ENCODE results near the gene H2AZ2. TPM values are rescaled to one million over a fixed set of nuclear protein-coding genes. Genes with fewer than 3 reads are reported as not detected.
"Not testable (repeated sequence)": the region's sequence is repeated elsewhere in the genome, so short reads cannot be mapped to it uniquely, and the experiment has no call there.

The H2AZ2 gene
- total RNA-seq, 1 experiment from 2014 or later = 139 TPM

GRCh38 chr7:44872787-44873186 lies 24.9 kb upstream of the H2AZ2 start:
- Mint-ChIP-seq H3K9me3 (ENCODE audit: unreplicated experiment) (no peaks in the 10 kb centered on the region), H3K27ac (ENCODE audit: low read depth, unreplicated experiment) (no peak overlapping the region), H3K36me3 (ENCODE audit: insufficient read depth, unreplicated experiment) (peaks cover 17% of the 10 kb centered on the region), H3K4me3 (ENCODE audit: unreplicated experiment) (no peak overlapping the region), H3K4me1 (ENCODE audit: insufficient read depth, unreplicated experiment) (no peaks in the 10 kb centered on the region), H3K27me3 (ENCODE audit: insufficient read depth, unreplicated experiment) (no peaks in the 10 kb centered on the region)
- DNase-seq (ENCODE audit: unreplicated experiment) = no peak
- CTCF ChIA-PET = interaction anchor here (0.6 to 1.2 kb wide), 4 partner anchors 16 to 52 kb away, joined by 3 to 7 read pairs (median 3); no protein-coding TSS in a partner anchor
- no peak for TF ChIP-seq CTCF (IDR thresholded peaks at IDR 0.05; ENCODE audit: unreplicated experiment)
- BruUV-seq (replicated peaks) = no TSS peak
- intact Hi-C loops (cut with micrococcal nuclease) = no loop called here
- POLR2A ChIA-PET = interaction anchor here (1.5 to 2.5 kb wide), 3 partner anchors 9 to 24 kb away, joined by 5 to 12 read pairs (median 5); partner anchors contain the start of gene PURB

GRCh38 chr7:44871918-44872317 lies 24.0 kb upstream of the H2AZ2 start:
- H3K27me3 Mint-ChIP-seq (ENCODE audit: insufficient read depth, unreplicated experiment); BruUV-seq (replicated peaks); CTCF ChIA-PET; H3K9me3 Mint-ChIP-seq (ENCODE audit: unreplicated experiment); H3K4me3 Mint-ChIP-seq (ENCODE audit: unreplicated experiment); intact Hi-C loops (cut with micrococcal nuclease); DNase-seq (ENCODE audit: unreplicated experiment); H3K27ac Mint-ChIP-seq (ENCODE audit: low read depth, unreplicated experiment); H3K4me1 Mint-ChIP-seq (ENCODE audit: insufficient read depth, unreplicated experiment): not testable (repeated sequence)
- H3K36me3 Mint-ChIP-seq (ENCODE audit: insufficient read depth, unreplicated experiment) = peaks cover 11% of the 10 kb centered on the region
- POLR2A ChIA-PET = interaction anchor here (2.5 kb wide), 1 partner anchor 10 kb away, joined by 12 read pairs; no protein-coding TSS in a partner anchor

- DNase-seq (ENCODE audit: unreplicated experiment); H3K27ac Mint-ChIP-seq (ENCODE audit: low read depth, unreplicated experiment); H3K4me3 Mint-ChIP-seq (ENCODE audit: unreplicated experiment); H3K27me3 Mint-ChIP-seq (ENCODE audit: insufficient read depth, unreplicated experiment); BruUV-seq (replicated peaks); H3K9me3 Mint-ChIP-seq (ENCODE audit: unreplicated experiment); CTCF ChIA-PET; H3K4me1 Mint-ChIP-seq (ENCODE audit: insufficient read depth, unreplicated experiment); POLR2A ChIA-PET; intact Hi-C loops (cut with micrococcal nuclease); H3K36me3 Mint-ChIP-seq (ENCODE audit: insufficient read depth, unreplicated experiment): not testable (repeated sequence)
Observed at GRCh38 chr7:44870780-44871179, 22.9 kb upstream of the H2AZ2 start.

- BruUV-seq (replicated peaks); H3K27ac Mint-ChIP-seq (ENCODE audit: low read depth, unreplicated experiment); DNase-seq (ENCODE audit: unreplicated experiment); intact Hi-C loops (cut with micrococcal nuclease); H3K9me3 Mint-ChIP-seq (ENCODE audit: unreplicated experiment); H3K4me3 Mint-ChIP-seq (ENCODE audit: unreplicated experiment); H3K36me3 Mint-ChIP-seq (ENCODE audit: insufficient read depth, unreplicated experiment); H3K4me1 Mint-ChIP-seq (ENCODE audit: insufficient read depth, unreplicated experiment); H3K27me3 Mint-ChIP-seq (ENCODE audit: insufficient read depth, unreplicated experiment): not testable (repeated sequence)
- CTCF ChIA-PET = interaction anchor here (1.3 kb wide), 1 partner anchor 11 kb away, joined by 3 read pairs; no protein-coding TSS in a partner anchor
- POLR2A ChIA-PET = interaction anchor here (0.7 to 1.4 kb wide), 2 partner anchors 10 to 21 kb away, joined by 3 to 6 read pairs; no protein-coding TSS in a partner anchor
Observed at GRCh38 chr7:44870336-44870735, 22.4 kb upstream of the H2AZ2 start.

GRCh38 chr7:44867073-44867995 lies 19.4 kb upstream of the H2AZ2 start:
- no peaks in the 10 kb centered on the region for H3K9me3 Mint-ChIP-seq (ENCODE audit: unreplicated experiment)
- ChIA-PET POLR2A (interaction anchor here (0.6 to 3.9 kb wide), 20 partner anchors 10 to 286 kb away, joined by 3 to 31 read pairs (median 3); partner anchors contain the start of genes H2AZ2, OGDH and PURB), CTCF (interaction anchor here (0.6 to 2.8 kb wide), 11 partner anchors 9 to 916 kb away, joined by 3 to 16 read pairs (median 4); no protein-coding TSS in a partner anchor)
- TF ChIP-seq CTCF (IDR thresholded peaks at IDR 0.05; ENCODE audit: unreplicated experiment) = no peak
- H3K36me3 Mint-ChIP-seq (ENCODE audit: insufficient read depth, unreplicated experiment) = peaks cover 4% of the 10 kb centered on the region
- H3K4me3 Mint-ChIP-seq (ENCODE audit: unreplicated experiment) = no peak overlapping the region
- H3K27me3 Mint-ChIP-seq (ENCODE audit: insufficient read depth, unreplicated experiment) = no peaks in the 10 kb centered on the region
- peak; percentile 76 for DNase-seq (ENCODE audit: unreplicated experiment)
- BruUV-seq (replicated peaks) = no TSS peak
- H3K4me1 Mint-ChIP-seq (ENCODE audit: insufficient read depth, unreplicated experiment) = peaks cover 6% of the 10 kb centered on the region
- intact Hi-C loops (cut with micrococcal nuclease) = no loop called here
- peak overlapping the region; percentile 73 for H3K27ac Mint-ChIP-seq (ENCODE audit: low read depth, unreplicated experiment)

- POLR2A ChIA-PET = interaction anchor here (0.7 to 2.5 kb wide), 3 partner anchors 23 to 1332 kb away, joined by 3 to 8 read pairs (median 4); no protein-coding TSS in a partner anchor
- intact Hi-C loops (cut with micrococcal nuclease) = not testable (repeated sequence)
- CTCF ChIA-PET = interaction anchor here (0.8 to 0.9 kb wide), 3 partner anchors 13 to 378 kb away, joined by 3 to 7 read pairs (median 4); no protein-coding TSS in a partner anchor
Observed at GRCh38 chr7:44861949-44862348, 14.1 kb upstream of the H2AZ2 start.

More at GRCh38 chr7:44861949-44862348, 14.1 kb upstream of the H2AZ2 start:
- H3K27ac Mint-ChIP-seq (ENCODE audit: low read depth, unreplicated experiment); BruUV-seq (replicated peaks); H3K4me3 Mint-ChIP-seq (ENCODE audit: unreplicated experiment); H3K27me3 Mint-ChIP-seq (ENCODE audit: insufficient read depth, unreplicated experiment); H3K36me3 Mint-ChIP-seq (ENCODE audit: insufficient read depth, unreplicated experiment); H3K9me3 Mint-ChIP-seq (ENCODE audit: unreplicated experiment); H3K4me1 Mint-ChIP-seq (ENCODE audit: insufficient read depth, unreplicated experiment); DNase-seq (ENCODE audit: unreplicated experiment): not testable (repeated sequence)

All from MCF 10A (cell line).